Coronary artery (tissue), 2 donors: ENCODE data around the gene CCDC158.

Source experiments
- DNase-seq: peaks from one replicate; pipeline ENCODE4 v3.0.0-alpha.2; 2017; ENCODE audit warnings: low spot score
- H3K27ac ChIP-seq, 2 donors: fragments of 200-600 bp; sonication (generic); one replicate each; pipeline ENCODE4 v1.5.1; 2016 to 2019
- H3K4me3 ChIP-seq: fragments of 200-600 bp; sonication (generic); 2 replicates; pipeline ENCODE4 v1.5.1; 2016; ENCODE audit warnings: mild to moderate bottlenecking, moderate library complexity
- CTCF ChIP-seq: fragments of 200-600 bp; sonication (generic); IDR thresholded peaks from one replicate; pipeline ENCODE4 v1.5.1; 2019; ENCODE audit warnings: antibody characterized with exemption

CCDC158 gene

GRCh38 chr4:76357981-76358380 is 63.0 kb downstream of the CCDC158 start:
- no peak overlapping the region for H3K27ac ChIP-seq
- H3K4me3 ChIP-seq, result no peak overlapping the region
- no peak for DNase-seq
- TF ChIP-seq CTCF, result no peak

- Histone ChIP-seq H3K27ac (no peak overlapping the region), H3K4me3 (no peak overlapping the region)
- no peak for TF ChIP-seq CTCF
- no peak for DNase-seq
Observed at GRCh38 chr4:76354517-76355473, 66.1 kb downstream of the CCDC158 start.

GRCh38 chr4:76342803-76343202 is 78.1 kb downstream of the CCDC158 start:
- DNase-seq, result no peak
- H3K4me3 ChIP-seq, result no peak overlapping the region
- no peak overlapping the region for H3K27ac ChIP-seq
- TF ChIP-seq CTCF, result no peak

- TF ChIP-seq CTCF, result no peak
- no peak overlapping the region for H3K27ac ChIP-seq
- DNase-seq, result no peak
- H3K4me3 ChIP-seq, result no peak overlapping the region
Observed at GRCh38 chr4:76342191-76342590, 78.8 kb downstream of the CCDC158 start.

- H3K4me3 ChIP-seq, result no peak overlapping the region
- no peak for TF ChIP-seq CTCF
- H3K27ac ChIP-seq, result no peak overlapping the region
- no peak for DNase-seq
Observed at GRCh38 chr4:76341063-76341462, 79.9 kb downstream of the CCDC158 start.

GRCh38 chr4:76339364-76339763 is 81.6 kb downstream of the CCDC158 start:
- Histone ChIP-seq H3K27ac (no peak overlapping the region), H3K4me3 (no peak overlapping the region)
- DNase-seq, result no peak
- no peak for TF ChIP-seq CTCF

- no peak for TF ChIP-seq CTCF
- Histone ChIP-seq H3K27ac (no peak overlapping the region), H3K4me3 (no peak overlapping the region)
- no peak for DNase-seq
Observed at GRCh38 chr4:76334885-76335284, 86.1 kb downstream of the CCDC158 start.
